Muscle of back (tissue), 11 donors: ENCODE results near the gene INO80C. TPM values are rescaled to one million over a fixed set of nuclear protein-coding genes. Genes with fewer than 3 reads are reported as not detected.
"Not testable (repeated sequence)": the region's sequence is repeated elsewhere in the genome, so short reads cannot be mapped to it uniquely, and the experiment has no call there.

ENCODE experiments used
- DNase-seq, 3 donors: peaks; one replicate each; pipeline versions ENCODE4 v3.0.0 to v3.0.0-alpha.2; 2013
- polyA plus RNA-seq, 10 donors: library from polyadenylated mRNA; unstranded; fragments of 120-200 nt; gene quantifications; one replicate each; pipeline ENCODE4 v1.2.1, GENCODE V29; 2013; ENCODE audit not compliant: insufficient read length in 10 of 10

Gene INO80C
- polyA plus RNA-seq, 10 donors = 19.9 to 32.7 (median 25.1) TPM

GRCh38 chr18:35489913-35490490 lies 7.8 kb downstream of the INO80C start:
- DNase-seq = no peak

GRCh38 chr18:35489281-35489680 lies 8.5 kb downstream of the INO80C start:
- DNase-seq = not testable (repeated sequence)

- not testable (repeated sequence) for DNase-seq
Measured at GRCh38 chr18:35488396-35488795, 9.4 kb downstream of the INO80C start.

GRCh38 chr18:35487525-35487924 lies 10.2 kb downstream of the INO80C start:
- not testable (repeated sequence) for DNase-seq

- DNase-seq = no peak
Measured at GRCh38 chr18:35485852-35486251, 11.9 kb downstream of the INO80C start.

- DNase-seq = no peak
Measured at GRCh38 chr18:35484034-35484433, 13.7 kb downstream of the INO80C start.

GRCh38 chr18:35481960-35482366 lies 15.8 kb downstream of the INO80C start:
- no peak for DNase-seq

- no peak for DNase-seq
Measured at GRCh38 chr18:35479911-35480586, 17.7 kb downstream of the INO80C start.

- DNase-seq = peak in 1 of 3 donors; percentile 33
Measured at GRCh38 chr18:35478520-35479435, 19.0 kb downstream of the INO80C start.

- DNase-seq = no peak
Measured at GRCh38 chr18:35477974-35478373, 19.8 kb downstream of the INO80C start.

- no peak for DNase-seq
Measured at GRCh38 chr18:35477497-35477896, 20.3 kb downstream of the INO80C start.

- no peak for DNase-seq
Measured at GRCh38 chr18:35474884-35475283, 22.9 kb downstream of the INO80C start.

- DNase-seq = no peak
Measured at GRCh38 chr18:35473562-35473961, 24.2 kb downstream of the INO80C start.

- DNase-seq = no peak
Measured at GRCh38 chr18:35470435-35470834, 27.3 kb downstream of the INO80C start.

GRCh38 chr18:35469725-35470124 lies 28.0 kb downstream of the INO80C start:
- DNase-seq = no peak

GRCh38 chr18:35468711-35469110 lies 29.0 kb downstream of the INO80C start:
- DNase-seq = no peak

- DNase-seq = no peak
Measured at GRCh38 chr18:35467624-35468016, 30.1 kb downstream of the INO80C start.

GRCh38 chr18:35466815-35467623 lies 30.7 kb downstream of the INO80C start:
- DNase-seq = peak in 2 of 3 donors; percentile 49 to 72

GRCh38 chr18:35466334-35466733 lies 31.4 kb downstream of the INO80C start:
- DNase-seq = no peak

GRCh38 chr18:35465329-35465728 lies 32.4 kb downstream of the INO80C start:
- no peak for DNase-seq

GRCh38 chr18:35464831-35465279 lies 32.9 kb downstream of the INO80C start:
- no peak for DNase-seq

GRCh38 chr18:35463827-35464226 lies 33.9 kb downstream of the INO80C start:
- DNase-seq = peak in 1 of 3 donors; percentile 43
